ENCODE results near the gene ATP23. TPM values are rescaled to one million over a fixed set of nuclear protein-coding genes. Genes with fewer than 3 reads are reported as not detected.

The ATP23 gene
- total RNA-seq, 1 experiment from 2014 or later: 4.7 TPM

DNA sequence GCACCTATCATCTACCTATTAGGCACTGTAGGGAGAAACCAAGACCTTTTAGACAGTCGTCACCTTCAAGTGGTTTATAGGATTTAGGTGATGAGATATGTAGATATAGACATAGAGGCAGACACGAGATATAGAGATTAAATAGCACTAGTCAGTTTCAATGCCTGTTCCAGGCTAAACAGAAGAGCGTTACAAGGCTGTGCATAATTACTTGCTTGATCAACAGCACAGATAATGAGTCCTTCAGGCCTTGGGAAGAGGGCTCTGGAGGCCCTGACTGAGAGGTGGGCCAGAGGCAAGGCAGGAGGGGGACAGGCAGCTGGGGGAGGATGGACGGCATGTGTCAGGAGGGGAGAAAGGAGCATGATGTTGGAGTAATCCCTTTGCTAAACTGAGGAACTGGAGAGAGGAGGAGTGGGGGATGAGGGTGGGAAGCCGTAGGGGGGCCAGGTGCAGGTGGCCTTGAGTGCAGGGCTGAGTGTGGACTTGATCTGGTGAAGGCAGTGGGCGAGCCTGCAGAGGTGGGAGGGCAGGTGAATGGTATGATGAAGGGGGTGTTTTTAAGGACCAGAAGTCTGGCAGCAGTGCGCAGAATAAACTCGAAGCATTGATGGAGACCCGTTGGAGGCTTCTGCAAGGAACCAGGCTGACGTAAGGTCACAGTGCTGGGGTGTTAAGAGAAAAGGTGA lies 43.9 kb upstream of the ATP23 start:
- Mint-ChIP-seq H3K36me3 (ENCODE audit: insufficient read depth in 1 of 3, low read depth in 3 of 3) (no peaks in the 10 kb centered on the region; a peak in 1 of 7 replicates), H3K9me3 (no peaks in the 10 kb centered on the region), H3K27me3 (ENCODE audit: low read depth) (peaks cover 29% of the 10 kb centered on the region), H3K27ac (0 out of 7 replicates have a peak overlapping the region, but pooled peaks of 1 of the 3 experiments have one; percentile 0), H3K4me3 (peak overlapping the region; percentile 78; a peak in 3 of 5 replicates), H3K4me1 (peaks cover 38 to 48% of the 10 kb centered on the region in 2 experiments)
- H2AK5ac ChIP-seq (ENCODE audit: insufficient read length, low read length): no peak overlapping the region
- no peak overlapping the region for H3K56ac ChIP-seq (ENCODE audit: insufficient read length, low read depth, low read length)
- H2AFZ ChIP-seq (ENCODE audit: low read length): peak overlapping the region; percentile 63
- H2BK20ac ChIP-seq (ENCODE audit: low read depth, low read length, poor library complexity, severe bottlenecking): no peak overlapping the region
- no peaks in the 10 kb centered on the region for H3K79me1 ChIP-seq (ENCODE audit: insufficient read depth, low read depth, low read length, poor library complexity, severe bottlenecking)
- H2BK15ac ChIP-seq (ENCODE audit: low read depth, low read length): no peak overlapping the region
- no CpG with 5 or more reads among the region's 10 CpGs for WGBS (ENCODE audit: extremely low coverage, insufficient read length, low lambda C conversion rate)
- no peak overlapping the region for H4K5ac ChIP-seq (ENCODE audit: insufficient read length, low read depth, low read length)
- no peak overlapping the region for H3K4ac ChIP-seq (ENCODE audit: low read depth, low read length)
- H3K27ac ChIP-seq (ENCODE audit: insufficient read length, low read depth, low read length): no peak overlapping the region
- H4K20me1 ChIP-seq (ENCODE audit: control insufficient read depth, insufficient read depth, insufficient read length): no peaks in the 10 kb centered on the region
- no peak overlapping the region for H3K23ac ChIP-seq (ENCODE audit: insufficient read length, low read depth, low read length)
- H3K79me2 ChIP-seq (ENCODE audit: insufficient read depth, low read length): no peaks in the 10 kb centered on the region
- H3K23me2 ChIP-seq (ENCODE audit: insufficient read length, low read depth, low read length, poor library complexity, severe bottlenecking): peaks cover 12% of the 10 kb centered on the region
- H4K8ac ChIP-seq (replicated peaks; ENCODE audit: insufficient read length, low read depth, low read length): no peak overlapping the region
- DNase-seq: no peak
- H3T11ph ChIP-seq (ENCODE audit: low read length): no peak overlapping the region
- H3K4me2 ChIP-seq (ENCODE audit: insufficient read depth, insufficient read length, low read length): peak overlapping the region; percentile 74
- H3K27me3 ChIP-seq (ENCODE audit: insufficient read depth, low read length): peaks cover 4% of the 10 kb centered on the region; the same call in 1 of the 2 replicates
- H2BK5ac ChIP-seq (ENCODE audit: insufficient read length, low read length): no peak overlapping the region
- peaks cover 15% of the 10 kb centered on the region; the same call in 1 of the 2 replicates for H3K4me1 ChIP-seq (ENCODE audit: insufficient read depth, low read length)
- H2BK12ac ChIP-seq (ENCODE audit: insufficient read length, low read depth, low read length): no peak overlapping the region
- no peak overlapping the region for H3K9ac ChIP-seq (ENCODE audit: extremely low read depth, insufficient read length, low read length)
- H4K91ac ChIP-seq (ENCODE audit: insufficient read length, low read depth, low read length): no peak overlapping the region
- H2BK120ac ChIP-seq (ENCODE audit: low read depth, low read length, poor library complexity, severe bottlenecking): peak overlapping the region; percentile 54
- no peak overlapping the region for H3K14ac ChIP-seq (ENCODE audit: insufficient read depth, low read length)
- H3K18ac ChIP-seq (ENCODE audit: insufficient read length, low read depth, low read length): no peak overlapping the region
- no peaks in the 10 kb centered on the region for H3K9me3 ChIP-seq (ENCODE audit: control insufficient read depth, low read depth, low read length)
- TF ChIP-seq, protein P1, sequence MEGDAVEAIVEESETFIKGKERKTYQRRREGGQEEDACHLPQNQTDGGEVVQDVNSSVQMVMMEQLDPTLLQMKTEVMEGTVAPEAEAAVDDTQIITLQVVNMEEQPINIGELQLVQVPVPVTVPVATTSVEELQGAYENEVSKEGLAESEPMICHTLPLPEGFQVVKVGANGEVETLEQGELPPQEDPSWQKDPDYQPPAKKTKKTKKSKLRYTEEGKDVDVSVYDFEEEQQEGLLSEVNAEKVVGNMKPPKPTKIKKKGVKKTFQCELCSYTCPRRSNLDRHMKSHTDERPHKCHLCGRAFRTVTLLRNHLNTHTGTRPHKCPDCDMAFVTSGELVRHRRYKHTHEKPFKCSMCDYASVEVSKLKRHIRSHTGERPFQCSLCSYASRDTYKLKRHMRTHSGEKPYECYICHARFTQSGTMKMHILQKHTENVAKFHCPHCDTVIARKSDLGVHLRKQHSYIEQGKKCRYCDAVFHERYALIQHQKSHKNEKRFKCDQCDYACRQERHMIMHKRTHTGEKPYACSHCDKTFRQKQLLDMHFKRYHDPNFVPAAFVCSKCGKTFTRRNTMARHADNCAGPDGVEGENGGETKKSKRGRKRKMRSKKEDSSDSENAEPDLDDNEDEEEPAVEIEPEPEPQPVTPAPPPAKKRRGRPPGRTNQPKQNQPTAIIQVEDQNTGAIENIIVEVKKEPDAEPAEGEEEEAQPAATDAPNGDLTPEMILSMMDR (conservative IDR thresholded peaks at IDR 0.05): no peak
